B cell (primary cell): Measurements from ENCODE around the gene KCNH6. TPM values are rescaled to one million over a fixed set of nuclear protein-coding genes. Genes with fewer than 3 reads are reported as not detected.
A peak's percentile ranks its signal among the peaks of the same experiment; 100 is the strongest.

Experiments
- ATAC-seq: fragments of 200-7000 bp; cut with Tn5 transposase; one replicate; pipeline ENCODE4 v1.10.0; 2021; ENCODE audit warnings: low read depth, mild to moderate bottlenecking, moderate number of reproducible peaks, moderate library complexity
- CTCF ChIA-PET: fragments of 350-600 bp; sonication (Branson Sonifier 250); formaldehyde crosslinking; loops from one replicate; lab custom pipeline; 2021; ENCODE audit warnings: antibody characterized with exemption, inconsistent platforms; lab: Charles Lee
- POLR2A ChIA-PET: fragments of 350-600 bp; sonication (Branson Sonifier 250); formaldehyde crosslinking; loops from one replicate; lab custom pipeline; 2021; ENCODE audit warnings: antibody characterized with exemption; lab: Charles Lee
- DNase-seq: peaks from one replicate; pipeline ENCODE4 v3.0.0; 2013
- H2AFZ ChIP-seq: 2 replicates; pipeline ENCODE4 v1.6.1; 2012; ENCODE audit warnings: mild to moderate bottlenecking, low read depth, low read length; ENCODE audit not compliant: insufficient read depth, poor library complexity, severe bottlenecking
- H3K27ac ChIP-seq, 2 donors: 1 replicate in 1 of 2; 2 replicates in 1 of 2; pipeline ENCODE4 v1.5.1; 2012 to 2013; ENCODE audit warnings: low read length in 2 of 2, mild to moderate bottlenecking in 2 of 2, moderate library complexity in 1 of 2
- H3K27me3 ChIP-seq, 4 experiments: fragments of 200-600 bp in 1 of 4; sonication (generic) in 1 of 4; replicated peaks in 1 of 4; 1 replicate in 2 of 4; 2 replicates in 2 of 4; pipeline versions ENCODE4 v1.6.1 to v1.7.0; 2013 to 2016; ENCODE audit warnings: low read length in 3 of 4, mild to moderate bottlenecking in 2 of 4, mixed read lengths in 1 of 4, moderate library complexity in 1 of 4; ENCODE audit not compliant: insufficient read depth in 4 of 4, control insufficient read depth in 3 of 4; ENCODE audit errors: control extremely low read depth in 1 of 4
- H3K36me3 ChIP-seq, 2 experiments: replicated peaks in 1 of 2; 1 replicate in 1 of 2; 2 replicates in 1 of 2; pipeline versions ENCODE4 v1.6.1 to v1.7.1; 2013; ENCODE audit warnings: low read length in 1 of 2; ENCODE audit not compliant: insufficient read depth in 2 of 2, control insufficient read depth in 1 of 2; ENCODE audit errors: control extremely low read depth in 1 of 2, extremely low read depth in 1 of 2
- H3K4me1 ChIP-seq, 2 donors: fragments of 200-600 bp in 1 of 2; sonication (generic) in 1 of 2; 1 replicate in 1 of 2; 2 replicates in 1 of 2; pipeline versions ENCODE4 v1.5.1 to v1.6.1; 2013 to 2017; ENCODE audit warnings: low read length in 2 of 2; ENCODE audit not compliant: control insufficient read depth in 2 of 2, insufficient read depth in 2 of 2
- H3K4me2 ChIP-seq: replicated peaks from 2 replicates; pipeline ENCODE3; 2012; ENCODE audit warnings: mild to moderate bottlenecking, low read depth, low read length; ENCODE audit not compliant: poor library complexity, severe bottlenecking
- H3K4me3 ChIP-seq, 5 experiments: fragments of 200-600 bp in 1 of 5; sonication (generic) in 1 of 5; 1 replicate in 3 of 5; 2 replicates in 2 of 5; pipeline versions ENCODE4 v1.5.1 to v1.7.0; 2011 to 2016; ENCODE audit warnings: low read length in 4 of 5, mild to moderate bottlenecking in 4 of 5, low read depth in 2 of 5, control low read depth in 1 of 5, moderate library complexity in 1 of 5; ENCODE audit not compliant: insufficient read depth in 1 of 5; ENCODE audit errors: control extremely low read depth in 1 of 5, extremely low read depth in 1 of 5
- H3K79me2 ChIP-seq: fragments of 200-600 bp; sonication (generic); one replicate; pipeline ENCODE4 v1.6.0; 2016; ENCODE audit warnings: low read length; ENCODE audit not compliant: control insufficient read depth, insufficient read depth
- H3K9ac ChIP-seq: fragments of 200-600 bp; sonication (generic); 2 replicates; pipeline ENCODE4 v1.6.1; 2017; ENCODE audit warnings: mild to moderate bottlenecking, low read length, moderate library complexity
- H3K9me3 ChIP-seq, 3 donors: one replicate each; pipeline versions ENCODE4 v1.6.1 to v1.7.1; 2013; ENCODE audit warnings: low read length in 2 of 3; ENCODE audit not compliant: control insufficient read depth in 2 of 3, insufficient read depth in 1 of 3; ENCODE audit errors: control extremely low read depth in 1 of 3
- H4K20me1 ChIP-seq: 2 replicates; pipeline ENCODE4 v1.6.0; 2012; ENCODE audit warnings: mild to moderate bottlenecking, low read length; ENCODE audit not compliant: insufficient read depth, control insufficient read depth, poor library complexity, severe bottlenecking
- H3K27ac Mint-ChIP-seq: one replicate; pipeline ENCODE4 v1.8.0; 2021; ENCODE audit warnings: mixed read lengths
- H3K27me3 Mint-ChIP-seq: one replicate; pipeline ENCODE4 v1.8.0; 2021; ENCODE audit warnings: mixed read lengths
- H3K4me1 Mint-ChIP-seq: one replicate; pipeline ENCODE4 v1.8.0; 2021; ENCODE audit warnings: mixed read lengths
- H3K4me3 Mint-ChIP-seq: one replicate; pipeline ENCODE4 v1.8.0; 2021; ENCODE audit warnings: mixed read lengths
- H3K9me3 Mint-ChIP-seq: one replicate; pipeline ENCODE4 v1.8.0; 2022; ENCODE audit warnings: mixed read lengths; ENCODE audit not compliant: insufficient read depth
- EZH2 ChIP-seq: IDR thresholded peaks from 2 replicates; pipeline ENCODE4 v1.6.1; 2012; ENCODE audit warnings: borderline replicate concordance, low read depth, mild to moderate bottlenecking, moderate library complexity, low read length; ENCODE audit not compliant: insufficient read depth, poor library complexity, severe bottlenecking
- WGBS: methylation state at CpG from one replicate; pipeline ENCODE4 v1.1.5; 2013; ENCODE audit warnings: missing lambda C conversion rate; ENCODE audit not compliant: insufficient coverage; 5-methylcytosine and 5-hydroxymethylcytosine counted together
- intact Hi-C: fragments of 100-400 bp; cut with micrococcal nuclease; formaldehyde crosslinking; loops from one replicate; pipeline ENCODE4 v1.10.0; 2022
- polyA plus RNA-seq: library from polyadenylated mRNA; depleted of rRNA; stranded (reverse); fragments of >200 nt; gene quantifications from 2 replicates; pipeline ENCODE4 v1.2.3, GENCODE V29; 2012
- total RNA-seq, 2 donors: library from RNA; stranded (reverse); fragments of 120-200 nt in 1 of 2; gene quantifications; 1 replicate in 1 of 2; 2 replicates in 1 of 2; pipeline versions ENCODE4 v1.2.3 to v1.2.4, GENCODE V29; 2013 to 2022
- TF ChIP-seq, protein P1 (sequence below): fragments of 200-600 bp; IDR thresholded peaks from one replicate; pipeline ENCODE4 v1.8.0; 2022; ENCODE audit warnings: antibody characterized with exemption, mild to moderate bottlenecking

KCNH6 gene
- total and polyA plus RNA-seq, 2 donors (not counting 1 experiment from before 2014, with no cell fraction given), result not detected

DNA sequence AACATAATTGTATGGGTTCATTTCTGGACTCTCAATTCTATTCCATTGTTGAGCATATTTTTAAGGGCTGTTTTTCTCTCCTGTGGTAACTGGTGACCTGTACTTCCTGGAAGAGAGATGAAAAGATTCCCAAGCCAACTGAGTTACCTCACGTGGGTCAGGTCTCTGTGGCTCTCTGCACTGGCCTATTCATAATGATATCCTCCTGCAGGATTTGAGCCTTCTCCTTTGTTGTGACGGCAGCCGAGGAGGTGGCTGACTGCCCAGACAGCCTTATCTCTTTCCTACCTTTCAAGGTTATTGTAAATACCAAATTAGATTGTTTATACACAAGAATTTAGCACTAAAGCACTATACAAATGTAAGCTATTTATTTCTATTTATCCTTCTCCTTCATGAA is 49.0 kb upstream of the KCNH6 start:
- POLR2A ChIA-PET, result no interaction called here
- Mint-ChIP-seq H3K4me3 (no peak overlapping the region), H3K27me3 (peaks cover 36% of the 10 kb centered on the region), H3K4me1 (peaks cover 23% of the 10 kb centered on the region), H3K27ac (no peak overlapping the region), H3K9me3 (no peaks in the 10 kb centered on the region)
- CTCF ChIA-PET, result no interaction called here
- no peak overlapping the region for H3K4me3 ChIP-seq
- H3K9ac ChIP-seq, result no peak overlapping the region
- H2AFZ ChIP-seq, result no peak overlapping the region
- H3K36me3 ChIP-seq, result no peaks in the 10 kb centered on the region
- H3K27ac ChIP-seq, result no peak overlapping the region
- H3K4me2 ChIP-seq, result no peak overlapping the region
- no peaks in the 10 kb centered on the region for H4K20me1 ChIP-seq
- DNase-seq (no peak), ATAC-seq (no peak)
- no peaks in the 10 kb centered on the region for H3K79me2 ChIP-seq
- H3K27me3 ChIP-seq, result peaks cover 0 to 27% (median 13%) of the 10 kb centered on the region in 4 experiments
- WGBS, result 83% methylated on average over 1 of the region's 3 CpGs
- H3K4me1 ChIP-seq, result peaks cover 19% of the 10 kb centered on the region in 2 donors
- TF ChIP-seq EZH2, result no peak
- TF ChIP-seq, protein P1, sequence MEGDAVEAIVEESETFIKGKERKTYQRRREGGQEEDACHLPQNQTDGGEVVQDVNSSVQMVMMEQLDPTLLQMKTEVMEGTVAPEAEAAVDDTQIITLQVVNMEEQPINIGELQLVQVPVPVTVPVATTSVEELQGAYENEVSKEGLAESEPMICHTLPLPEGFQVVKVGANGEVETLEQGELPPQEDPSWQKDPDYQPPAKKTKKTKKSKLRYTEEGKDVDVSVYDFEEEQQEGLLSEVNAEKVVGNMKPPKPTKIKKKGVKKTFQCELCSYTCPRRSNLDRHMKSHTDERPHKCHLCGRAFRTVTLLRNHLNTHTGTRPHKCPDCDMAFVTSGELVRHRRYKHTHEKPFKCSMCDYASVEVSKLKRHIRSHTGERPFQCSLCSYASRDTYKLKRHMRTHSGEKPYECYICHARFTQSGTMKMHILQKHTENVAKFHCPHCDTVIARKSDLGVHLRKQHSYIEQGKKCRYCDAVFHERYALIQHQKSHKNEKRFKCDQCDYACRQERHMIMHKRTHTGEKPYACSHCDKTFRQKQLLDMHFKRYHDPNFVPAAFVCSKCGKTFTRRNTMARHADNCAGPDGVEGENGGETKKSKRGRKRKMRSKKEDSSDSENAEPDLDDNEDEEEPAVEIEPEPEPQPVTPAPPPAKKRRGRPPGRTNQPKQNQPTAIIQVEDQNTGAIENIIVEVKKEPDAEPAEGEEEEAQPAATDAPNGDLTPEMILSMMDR, result no peak
- peaks cover 0 to 2% (median 0%) of the 10 kb centered on the region in 3 donors for H3K9me3 ChIP-seq
- intact Hi-C loops, result no loop called here

DNA sequence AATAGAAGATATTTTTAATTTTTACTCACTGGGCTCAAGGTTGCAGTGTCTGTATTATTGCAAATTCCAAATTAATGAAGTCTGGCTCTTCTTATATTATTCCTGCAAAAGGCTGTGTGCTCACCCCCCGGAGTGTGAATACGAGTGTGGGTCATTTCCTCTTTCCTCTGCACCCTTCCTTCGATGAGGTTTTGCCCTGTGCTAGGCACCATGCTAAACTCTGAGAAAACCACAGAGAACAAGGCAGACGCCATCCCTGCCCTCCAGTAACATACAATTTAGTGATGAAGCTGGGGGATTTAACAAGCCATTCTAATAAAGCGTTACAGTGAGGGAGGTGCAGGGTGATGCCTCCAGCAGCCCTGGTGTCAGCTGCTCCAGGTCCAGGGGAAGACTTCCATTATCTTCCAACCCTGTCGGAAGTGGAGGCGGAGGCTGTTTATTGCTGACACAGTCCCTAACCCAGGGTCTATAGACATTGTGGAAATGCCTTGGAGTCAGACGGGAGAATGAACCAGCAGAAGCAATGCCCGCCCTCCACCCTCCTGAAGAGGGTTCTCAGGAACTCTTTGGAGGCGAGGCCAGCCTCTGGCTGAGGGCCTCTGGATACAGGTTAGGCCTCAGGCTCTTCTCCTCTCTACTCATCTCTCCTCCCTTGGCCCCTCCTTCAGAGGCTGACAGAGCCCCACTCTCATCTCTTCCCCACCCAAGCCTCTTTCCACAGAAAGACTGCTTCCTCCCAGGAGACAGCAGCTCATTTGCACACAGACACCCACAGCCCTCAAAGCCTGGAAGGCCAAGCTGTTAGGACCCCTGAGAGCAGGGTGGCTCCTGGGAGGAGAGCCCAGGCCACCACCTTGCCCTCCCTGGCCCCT is 48.3 kb upstream of the KCNH6 start:
- ChIA-PET POLR2A (no interaction called here), CTCF (no interaction called here)
- H3K4me1 ChIP-seq, result peaks cover 20% of the 10 kb centered on the region in 2 donors
- peaks cover 0 to 2% (median 0%) of the 10 kb centered on the region in 3 donors for H3K9me3 ChIP-seq
- 100% methylated on average over 6 of the region's 10 CpGs for WGBS
- no peak for ATAC-seq
- Mint-ChIP-seq H3K27me3 (peaks cover 36% of the 10 kb centered on the region), H3K4me3 (peak overlapping the region; percentile 41), H3K27ac (no peak overlapping the region), H3K9me3 (no peaks in the 10 kb centered on the region), H3K4me1 (peaks cover 24% of the 10 kb centered on the region)
- H3K27me3 ChIP-seq, result peaks cover 0 to 33% (median 13%) of the 10 kb centered on the region in 4 experiments
- H3K79me2 ChIP-seq, result no peaks in the 10 kb centered on the region
- intact Hi-C loops, result no loop called here
- no peak overlapping the region for H2AFZ ChIP-seq
- no peaks in the 10 kb centered on the region for H4K20me1 ChIP-seq
- no peak overlapping the region for H3K4me3 ChIP-seq
- no peak overlapping the region for H3K27ac ChIP-seq
- H3K4me2 ChIP-seq, result no peak overlapping the region
- DNase-seq, result no peak
- H3K9ac ChIP-seq, result no peak overlapping the region
- no peak for TF ChIP-seq EZH2
- TF ChIP-seq, protein P1, result no peak
- H3K36me3 ChIP-seq, result no peaks in the 10 kb centered on the region
